22Rv1 (cell line): Measurements from ENCODE around the gene KCNIP3.

ENCODE experiments used
- ZFX ChIP-seq: fragments of 450-650 bp; IDR thresholded peaks from 2 replicates; pipeline ENCODE4 v1.6.1; 2017; ENCODE audit warnings: antibody characterized with exemption, borderline replicate concordance
- TF ChIP-seq, protein P1 (sequence below): fragments of 450-650 bp; IDR thresholded peaks from 2 replicates; pipeline ENCODE4 v1.5.1; 2017; ENCODE audit warnings: mild to moderate bottlenecking

DNA sequence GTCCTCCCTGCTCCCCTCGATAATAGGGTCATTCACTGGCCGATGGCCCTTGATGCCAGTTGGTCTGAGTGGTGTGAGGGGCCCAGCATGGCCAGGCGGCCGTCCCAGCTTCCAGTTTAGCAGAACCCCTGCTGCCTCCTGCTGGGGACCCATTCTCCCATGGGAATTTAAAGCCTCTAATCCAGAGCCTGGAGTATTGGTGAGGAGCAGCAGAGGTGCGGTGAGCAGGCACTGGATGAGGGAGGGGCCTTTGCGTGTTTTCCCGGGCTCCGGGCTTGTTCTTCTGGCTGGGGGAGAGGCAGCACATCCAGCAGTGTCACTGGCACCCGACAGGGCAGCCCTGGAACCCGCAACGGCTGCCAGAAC, 17.4 kb downstream of the KCNIP3 start:
- TF ChIP-seq, protein P1, sequence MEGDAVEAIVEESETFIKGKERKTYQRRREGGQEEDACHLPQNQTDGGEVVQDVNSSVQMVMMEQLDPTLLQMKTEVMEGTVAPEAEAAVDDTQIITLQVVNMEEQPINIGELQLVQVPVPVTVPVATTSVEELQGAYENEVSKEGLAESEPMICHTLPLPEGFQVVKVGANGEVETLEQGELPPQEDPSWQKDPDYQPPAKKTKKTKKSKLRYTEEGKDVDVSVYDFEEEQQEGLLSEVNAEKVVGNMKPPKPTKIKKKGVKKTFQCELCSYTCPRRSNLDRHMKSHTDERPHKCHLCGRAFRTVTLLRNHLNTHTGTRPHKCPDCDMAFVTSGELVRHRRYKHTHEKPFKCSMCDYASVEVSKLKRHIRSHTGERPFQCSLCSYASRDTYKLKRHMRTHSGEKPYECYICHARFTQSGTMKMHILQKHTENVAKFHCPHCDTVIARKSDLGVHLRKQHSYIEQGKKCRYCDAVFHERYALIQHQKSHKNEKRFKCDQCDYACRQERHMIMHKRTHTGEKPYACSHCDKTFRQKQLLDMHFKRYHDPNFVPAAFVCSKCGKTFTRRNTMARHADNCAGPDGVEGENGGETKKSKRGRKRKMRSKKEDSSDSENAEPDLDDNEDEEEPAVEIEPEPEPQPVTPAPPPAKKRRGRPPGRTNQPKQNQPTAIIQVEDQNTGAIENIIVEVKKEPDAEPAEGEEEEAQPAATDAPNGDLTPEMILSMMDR = no peak
- TF ChIP-seq ZFX = no peak
